GM19395 (cell line): ENCODE data around the gene PIK3R5.
"Not testable (repeated sequence)": the region's sequence is repeated elsewhere in the genome, so short reads cannot be mapped to it uniquely, and the experiment has no call there.

Experiments used
- ATAC-seq: cut with Tn5 transposase; IDR thresholded peaks from one replicate; pipeline ENCODE4 v1.9.1; 2021; ENCODE audit warnings: mild to moderate bottlenecking, moderate library complexity; ENCODE audit not compliant: unreplicated experiment

Gene PIK3R5

GRCh38 chr17:8988263-8988935 lies 22.9 kb upstream of the PIK3R5 start:
- ATAC-seq, result not testable (repeated sequence)

GRCh38 chr17:8986295-8986694 lies 20.8 kb upstream of the PIK3R5 start:
- no peak for ATAC-seq

- peak; percentile 41 for ATAC-seq
These were observed 19.7 kb upstream of the PIK3R5 start for GRCh38 chr17:8985054-8985701.

- not testable (repeated sequence) for ATAC-seq
These were observed 18.7 kb upstream of the PIK3R5 start for GRCh38 chr17:8984225-8984624.

GRCh38 chr17:8981443-8981842 lies 15.9 kb upstream of the PIK3R5 start:
- ATAC-seq, result no peak

- ATAC-seq, result no peak
These were observed 14.2 kb upstream of the PIK3R5 start for GRCh38 chr17:8979715-8980114.

GRCh38 chr17:8976638-8977037 lies 11.1 kb upstream of the PIK3R5 start:
- no peak for ATAC-seq

GRCh38 chr17:8975091-8975725 lies 9.7 kb upstream of the PIK3R5 start:
- no peak for ATAC-seq

- ATAC-seq, result no peak
These were observed 4.4 kb upstream of the PIK3R5 start for GRCh38 chr17:8969901-8970300.

GRCh38 chr17:8968503-8968902 lies 3.0 kb upstream of the PIK3R5 start:
- no peak for ATAC-seq

- ATAC-seq, result no peak
These were observed 2.4 kb upstream of the PIK3R5 start for GRCh38 chr17:8967861-8968260.

GRCh38 chr17:8966926-8967325 lies 1.4 kb upstream of the PIK3R5 start:
- ATAC-seq, result no peak

GRCh38 chr17:8964801-8965393 lies 610 bp downstream of the PIK3R5 start:
- peak; percentile 11 for ATAC-seq

GRCh38 chr17:8963647-8964258 lies 1.8 kb downstream of the PIK3R5 start:
- no peak for ATAC-seq

GRCh38 chr17:8963014-8963413 lies 2.5 kb downstream of the PIK3R5 start:
- ATAC-seq, result no peak

GRCh38 chr17:8961829-8962228 lies 3.7 kb downstream of the PIK3R5 start:
- no peak for ATAC-seq

GRCh38 chr17:8960325-8961140 lies 5.0 kb downstream of the PIK3R5 start:
- ATAC-seq, result no peak

- ATAC-seq, result no peak
These were observed 6.1 kb downstream of the PIK3R5 start for GRCh38 chr17:8959312-8959918.

- ATAC-seq, result no peak
These were observed 7.8 kb downstream of the PIK3R5 start for GRCh38 chr17:8957721-8958120.

GRCh38 chr17:8956465-8956902 lies 9.0 kb downstream of the PIK3R5 start:
- ATAC-seq, result peak; percentile 60
